DOHH2 (cell line): ENCODE measurements around the gene BRCA1.

Experiments
- H3F3A ChIP-seq: fragments of 200-600 bp; sonication (generic), shearing (Covaris generic); 2 replicates; pipeline ENCODE4 v1.6.0; 2016; ENCODE audit warnings: antibody characterized with exemption, mild to moderate bottlenecking; ENCODE audit not compliant: control insufficient read depth, insufficient read depth
- H3K27ac ChIP-seq: fragments of 200-600 bp; sonication (generic); 2 replicates; pipeline ENCODE4 v1.5.1; 2014; ENCODE audit warnings: low read depth, mild to moderate bottlenecking, low read length, moderate library complexity
- H3K27me3 ChIP-seq: fragments of 200-600 bp; sonication (generic); 2 replicates; pipeline ENCODE4 v1.6.1; 2014; ENCODE audit warnings: mild to moderate bottlenecking, low read length, mixed read lengths; ENCODE audit not compliant: control insufficient read depth
- H3K36me3 ChIP-seq: fragments of 200-600 bp; sonication (generic); 2 replicates; pipeline ENCODE4 v1.6.1; 2014; ENCODE audit warnings: mild to moderate bottlenecking, low read length, moderate library complexity, mixed read lengths; ENCODE audit not compliant: control insufficient read depth
- H3K4me1 ChIP-seq: fragments of 200-600 bp; sonication (generic); 2 replicates; pipeline ENCODE4 v1.6.1; 2014; ENCODE audit warnings: mild to moderate bottlenecking, low read length, mixed read lengths; ENCODE audit not compliant: control insufficient read depth
- H3K4me2 ChIP-seq: fragments of 200-600 bp; sonication (generic); 2 replicates; pipeline ENCODE4 v1.6.0; 2014; ENCODE audit warnings: mild to moderate bottlenecking, low read length, moderate library complexity
- H3K4me3 ChIP-seq: fragments of 200-600 bp; sonication (generic); 2 replicates; pipeline ENCODE4 v1.5.1; 2014; ENCODE audit warnings: mild to moderate bottlenecking, low read length, mixed read lengths
- H3K79me2 ChIP-seq: fragments of 200-600 bp; sonication (generic); 2 replicates; pipeline ENCODE4 v1.6.1; 2014; ENCODE audit warnings: mild to moderate bottlenecking, low read length, mixed read lengths; ENCODE audit not compliant: control insufficient read depth
- H3K9me2 ChIP-seq: fragments of 200-600 bp; sonication (generic); replicated peaks from 2 replicates; pipeline ENCODE4 v1.6.1; 2014; ENCODE audit warnings: mild to moderate bottlenecking, low read length, mixed read lengths; ENCODE audit not compliant: control insufficient read depth
- H3K9me3 ChIP-seq: fragments of 200-600 bp; sonication (generic); 2 replicates; pipeline ENCODE4 v1.6.1; 2014; ENCODE audit warnings: antibody characterized with exemption, low read length, mixed read lengths; ENCODE audit not compliant: control insufficient read depth, insufficient read depth
- H4K20me1 ChIP-seq: fragments of 200-600 bp; sonication (generic); 2 replicates; pipeline ENCODE4 v1.6.0; 2014; ENCODE audit warnings: low read depth, mild to moderate bottlenecking, antibody characterized with exemption, low read length, moderate library complexity; ENCODE audit not compliant: control insufficient read depth, insufficient read depth
- EZH2phosphoT487 ChIP-seq: fragments of 200-600 bp; sonication (generic); IDR thresholded peaks from 2 replicates; pipeline ENCODE4 v1.6.1; 2017; ENCODE audit warnings: borderline replicate concordance, mild to moderate bottlenecking, antibody characterized with exemption, low read length, moderate library complexity, mixed read lengths
- TF ChIP-seq, protein P1 (sequence below): fragments of 200-600 bp; sonication (generic); IDR thresholded peaks from one replicate; pipeline ENCODE4 v1.5.1; 2014; ENCODE audit warnings: antibody characterized with exemption, mild to moderate bottlenecking, low read depth, low read length; ENCODE audit not compliant: poor library complexity, severe bottlenecking

Gene BRCA1

DNA sequence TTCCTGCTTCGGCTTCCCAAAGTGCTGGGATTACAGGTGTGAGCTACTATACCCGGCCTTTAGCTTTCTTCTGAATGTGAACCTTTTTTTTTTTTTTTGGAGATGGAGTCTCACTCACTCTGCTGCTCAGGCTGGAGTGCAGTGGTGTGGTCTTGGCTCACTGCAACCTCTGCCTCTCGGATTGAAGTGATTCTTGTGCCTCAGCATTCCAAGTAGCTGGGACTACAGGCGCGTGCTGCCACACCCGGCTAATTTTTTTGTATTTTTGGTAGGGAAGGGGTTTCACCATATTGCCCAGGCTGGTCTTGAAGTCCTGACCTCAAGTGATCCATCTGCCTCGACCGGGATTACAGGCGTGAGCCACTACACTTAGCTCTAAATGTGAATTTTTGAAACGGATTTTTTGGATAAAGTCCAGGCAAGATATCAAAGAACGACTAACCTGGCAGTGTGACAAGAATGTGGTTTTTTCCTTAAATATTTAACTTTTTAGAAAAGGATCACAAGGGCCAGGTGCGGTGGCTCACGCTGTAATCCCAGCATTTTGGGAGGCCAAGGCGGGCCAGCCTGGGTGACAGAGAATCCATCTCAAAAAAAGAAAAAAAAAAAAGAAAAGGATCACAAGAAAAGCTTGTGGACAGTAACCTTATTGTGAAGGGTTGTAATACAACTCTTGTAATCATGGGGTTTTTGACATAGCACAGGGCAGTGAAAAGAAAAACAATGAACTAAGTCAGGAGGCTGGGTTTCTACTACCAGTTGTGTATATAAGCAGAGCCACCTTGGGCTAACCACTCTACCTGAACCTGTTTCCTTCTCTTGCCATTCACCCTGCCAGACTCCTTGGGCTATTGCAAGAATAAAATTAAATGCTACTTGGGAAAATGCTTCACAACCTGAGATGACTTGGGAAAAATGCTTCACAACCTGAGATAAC, 6.2 kb downstream of the BRCA1 start:
- Histone ChIP-seq H3K9me2 (no peaks in the 10 kb centered on the region), H3F3A (peaks cover 7% of the 10 kb centered on the region; the same call in 1 of the 2 replicates), H3K4me1 (peaks cover 12% of the 10 kb centered on the region), H3K79me2 (peaks cover 34% of the 10 kb centered on the region), H3K4me2 (no peak overlapping the region), H4K20me1 (no peaks in the 10 kb centered on the region), H3K4me3 (no peak overlapping the region), H3K27me3 (no peaks in the 10 kb centered on the region), H3K9me3 (no peaks in the 10 kb centered on the region), H3K36me3 (peaks cover 80% of the 10 kb centered on the region), H3K27ac (no peak overlapping the region)
- TF ChIP-seq, protein P1, sequence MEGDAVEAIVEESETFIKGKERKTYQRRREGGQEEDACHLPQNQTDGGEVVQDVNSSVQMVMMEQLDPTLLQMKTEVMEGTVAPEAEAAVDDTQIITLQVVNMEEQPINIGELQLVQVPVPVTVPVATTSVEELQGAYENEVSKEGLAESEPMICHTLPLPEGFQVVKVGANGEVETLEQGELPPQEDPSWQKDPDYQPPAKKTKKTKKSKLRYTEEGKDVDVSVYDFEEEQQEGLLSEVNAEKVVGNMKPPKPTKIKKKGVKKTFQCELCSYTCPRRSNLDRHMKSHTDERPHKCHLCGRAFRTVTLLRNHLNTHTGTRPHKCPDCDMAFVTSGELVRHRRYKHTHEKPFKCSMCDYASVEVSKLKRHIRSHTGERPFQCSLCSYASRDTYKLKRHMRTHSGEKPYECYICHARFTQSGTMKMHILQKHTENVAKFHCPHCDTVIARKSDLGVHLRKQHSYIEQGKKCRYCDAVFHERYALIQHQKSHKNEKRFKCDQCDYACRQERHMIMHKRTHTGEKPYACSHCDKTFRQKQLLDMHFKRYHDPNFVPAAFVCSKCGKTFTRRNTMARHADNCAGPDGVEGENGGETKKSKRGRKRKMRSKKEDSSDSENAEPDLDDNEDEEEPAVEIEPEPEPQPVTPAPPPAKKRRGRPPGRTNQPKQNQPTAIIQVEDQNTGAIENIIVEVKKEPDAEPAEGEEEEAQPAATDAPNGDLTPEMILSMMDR = no peak
- no peak for TF ChIP-seq EZH2phosphoT487

GRCh38 chr17:43114151-43114552, 11.0 kb downstream of the BRCA1 start:
- peaks cover 74% of the 10 kb centered on the region for H3K36me3 ChIP-seq

GRCh38 chr17:43106552-43106951, 18.6 kb downstream of the BRCA1 start:
- H3K27ac ChIP-seq = no peak overlapping the region
- peaks cover 80% of the 10 kb centered on the region for H3K36me3 ChIP-seq

More at GRCh38 chr17:43114151-43114552, 11.0 kb downstream of the BRCA1 start:
- Histone ChIP-seq H3K79me2 (peaks cover 4% of the 10 kb centered on the region; the same call in 1 of the 2 replicates), H3K27ac (no peak overlapping the region), H3K4me3 (no peak overlapping the region), H3K9me2 (no peaks in the 10 kb centered on the region), H3K4me2 (no peak overlapping the region), H3K4me1 (peaks cover 5% of the 10 kb centered on the region; the same call in 1 of the 2 replicates), H3F3A (peaks cover 4% of the 10 kb centered on the region; the same call in 1 of the 2 replicates), H3K27me3 (no peaks in the 10 kb centered on the region), H4K20me1 (no peaks in the 10 kb centered on the region), H3K9me3 (no peaks in the 10 kb centered on the region)
- TF ChIP-seq EZH2phosphoT487 = no peak
- TF ChIP-seq, protein P1 = no peak

More at GRCh38 chr17:43106552-43106951, 18.6 kb downstream of the BRCA1 start:
- TF ChIP-seq, protein P1 = no peak
- no peak for TF ChIP-seq EZH2phosphoT487
- peaks cover 5% of the 10 kb centered on the region; the same call in 1 of the 2 replicates for H3K79me2 ChIP-seq
- no peaks in the 10 kb centered on the region for H3K27me3 ChIP-seq
- H4K20me1 ChIP-seq = no peaks in the 10 kb centered on the region
- H3K4me1 ChIP-seq = no peaks in the 10 kb centered on the region
- H3F3A ChIP-seq = peaks cover 4% of the 10 kb centered on the region
- H3K4me2 ChIP-seq = no peak overlapping the region
- H3K9me3 ChIP-seq = no peaks in the 10 kb centered on the region
- H3K9me2 ChIP-seq = no peaks in the 10 kb centered on the region
- H3K4me3 ChIP-seq = no peak overlapping the region
